K562 (cell line): ENCODE results near the gene MYOZ2. TPM values are rescaled to one million over a fixed set of nuclear protein-coding genes. Genes with fewer than 3 reads are reported as not detected.
A peak's percentile ranks its signal among the peaks of the same experiment; 100 is the strongest.

Experiments
- ATF1 ChIP-seq, 2 experiments: fragments of 450-650 bp in 1 of 2; IDR thresholded peaks; 2 replicates each; pipeline ENCODE4 v1.6.1; 2016; ENCODE audit warnings: missing compliant biosample characterization in 1 of 2, missing genetic modification characterization in 1 of 2
- BHLHE40 ChIP-seq: IDR thresholded peaks from 2 replicates; pipeline ENCODE4 v1.6.1; 2011; ENCODE audit warnings: low read length, improper control_type of control experiment
- CTBP1 ChIP-seq: fragments of 450-650 bp; IDR thresholded peaks from 2 replicates; pipeline ENCODE4 v1.6.1; 2016; ENCODE audit warnings: borderline replicate concordance
- FOXJ3 ChIP-seq: sonication (generic); formaldehyde crosslinking; IDR thresholded peaks from 2 replicates; pipeline ENCODE4 v1.4.0; 2020; ENCODE audit warnings: mild to moderate bottlenecking, missing genetic modification reagents
- FOXP4 ChIP-seq: sonication (generic); formaldehyde crosslinking; IDR thresholded peaks from 2 replicates; pipeline ENCODE4 v1.8.0; 2022; ENCODE audit warnings: mild to moderate bottlenecking, missing genetic modification reagents, borderline replicate concordance
- HDAC6 ChIP-seq: IDR thresholded peaks from 2 replicates; pipeline ENCODE4 v1.6.1; 2012; ENCODE audit warnings: low read depth, mild to moderate bottlenecking, control low read depth, inconsistent platforms, low read length, moderate library complexity
- MCM2 ChIP-seq: fragments of 450-650 bp; IDR thresholded peaks from 2 replicates; pipeline ENCODE4 v1.6.1; 2017; ENCODE audit warnings: low read depth, mild to moderate bottlenecking
- MYC ChIP-seq, 2 experiments: fragments of 250-450 bp in 1 of 2; sonication (Bioruptor Pico) in 1 of 2; IDR thresholded peaks; 2 replicates each; pipeline versions ENCODE4 v1.5.1 to v1.6.1; 2012 to 2021; ENCODE audit warnings: low read depth in 2 of 2, borderline replicate concordance in 1 of 2, improper control_type of control experiment in 1 of 2, low read length in 1 of 2, mild to moderate bottlenecking in 1 of 2, moderate library complexity in 1 of 2
- NFIX ChIP-seq: fragments of 250-450 bp; sonication (Bioruptor Pico); IDR thresholded peaks from 2 replicates; pipeline ENCODE4 v1.4.0; 2020; ENCODE audit warnings: low read depth, mild to moderate bottlenecking, moderate library complexity
- PHF8 ChIP-seq: fragments of 200-600 bp; sonication (generic); IDR thresholded peaks from 2 replicates; pipeline ENCODE4 v1.6.1; 2012; ENCODE audit warnings: mixed run types, mild to moderate bottlenecking, inconsistent platforms, low read length, moderate library complexity, borderline replicate concordance
- U2AF2 ChIP-seq: fragments of 200-400 bp; formaldehyde crosslinking; optimal IDR thresholded peaks from 2 replicates; pipeline ENCODE3; 2017; ENCODE audit warnings: low read depth, mild to moderate bottlenecking, low read length
- ZNF134 ChIP-seq: fragments of 250-450 bp; sonication (Bioruptor Pico); conservative IDR thresholded peaks from 2 replicates; pipeline ENCODE4 v1.4.0; 2020
- ZNF146 ChIP-seq: IDR thresholded peaks from one replicate; pipeline ENCODE4 v1.6.1; 2018; ENCODE audit warnings: missing compliant biosample characterization; ENCODE audit not compliant: unreplicated experiment
- polyA plus RNA-seq, 8 experiments: library from polyadenylated mRNA; depleted of rRNA in 4 of 8; stranded (reverse) in 5 of 8; unstranded in 3 of 8; fragments of >200 nt; fragmentation: Nextera tagmentation in 2 of 8; fragmentation: Illumina TruSeq in 1 of 8; extraction: Ambion mirVana in 2 of 8; extraction: Trizol in 1 of 8; gene quantifications; 2 replicates each; pipeline versions ENCODE4 v1.2.1 to v1.2.3, GENCODE V29; 2011 to 2014; ENCODE audit warnings: inconsistent platforms in 1 of 8, missing spikeins in 1 of 8
- total RNA-seq, 7 experiments: library from RNA; depleted of rRNA in 6 of 7; stranded (reverse); fragments of >200 nt in 6 of 7; fragmentation: Illumina TruSeq in 2 of 7; extraction: Trizol in 2 of 7; gene quantifications; 2 replicates each; pipeline versions ENCODE4 v1.2.1 to v1.2.3, GENCODE V29; 2011 to 2021; ENCODE audit warnings: low replicate concordance in 1 of 7
- TF ChIP-seq, protein P1 (sequence below), 2 experiments: fragments of 450-650 bp; IDR thresholded peaks; 2 replicates each; pipeline ENCODE4 v1.6.1; 2018; ENCODE audit warnings: mild to moderate bottlenecking in 2 of 2, low read depth in 1 of 2; ENCODE audit not compliant: partially characterized antibody in 2 of 2
- TF ChIP-seq, protein P2 (sequence below): sonication (generic); formaldehyde crosslinking; IDR thresholded peaks from 2 replicates; pipeline ENCODE4 v1.8.0; 2023; ENCODE audit warnings: mild to moderate bottlenecking, missing genetic modification reagents
- TF ChIP-seq, protein P3 (sequence below): conservative IDR thresholded peaks from 2 replicates; pipeline ENCODE4 v1.6.1; 2011; ENCODE audit warnings: low read depth, mild to moderate bottlenecking, low read length; ENCODE audit not compliant: control insufficient read depth

MYOZ2 gene
- total and polyA plus RNA-seq, 9 of the 15 experiments (the other 6 are each of a cell fraction or from before 2014, with no cell fraction given): not detected

DNA sequence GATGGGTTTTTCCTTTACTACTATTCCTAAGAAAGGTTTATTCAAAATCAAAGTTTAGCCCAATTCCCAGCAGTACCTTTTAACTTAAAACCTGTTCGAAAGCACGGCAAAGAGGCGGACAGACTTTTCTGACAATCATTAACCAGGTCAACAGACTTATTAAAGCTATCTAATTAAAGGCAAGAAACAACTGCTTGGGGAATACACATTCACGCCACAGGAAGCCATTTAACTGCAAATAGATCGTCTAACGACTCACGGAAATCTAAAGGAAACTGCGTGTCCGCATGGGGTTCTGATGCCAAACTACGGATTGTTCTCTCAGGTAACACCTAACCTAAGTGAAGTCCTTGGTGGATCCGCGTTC is 76.2 kb downstream of the MYOZ2 start (continued):
- TF ChIP-seq, protein P1, sequence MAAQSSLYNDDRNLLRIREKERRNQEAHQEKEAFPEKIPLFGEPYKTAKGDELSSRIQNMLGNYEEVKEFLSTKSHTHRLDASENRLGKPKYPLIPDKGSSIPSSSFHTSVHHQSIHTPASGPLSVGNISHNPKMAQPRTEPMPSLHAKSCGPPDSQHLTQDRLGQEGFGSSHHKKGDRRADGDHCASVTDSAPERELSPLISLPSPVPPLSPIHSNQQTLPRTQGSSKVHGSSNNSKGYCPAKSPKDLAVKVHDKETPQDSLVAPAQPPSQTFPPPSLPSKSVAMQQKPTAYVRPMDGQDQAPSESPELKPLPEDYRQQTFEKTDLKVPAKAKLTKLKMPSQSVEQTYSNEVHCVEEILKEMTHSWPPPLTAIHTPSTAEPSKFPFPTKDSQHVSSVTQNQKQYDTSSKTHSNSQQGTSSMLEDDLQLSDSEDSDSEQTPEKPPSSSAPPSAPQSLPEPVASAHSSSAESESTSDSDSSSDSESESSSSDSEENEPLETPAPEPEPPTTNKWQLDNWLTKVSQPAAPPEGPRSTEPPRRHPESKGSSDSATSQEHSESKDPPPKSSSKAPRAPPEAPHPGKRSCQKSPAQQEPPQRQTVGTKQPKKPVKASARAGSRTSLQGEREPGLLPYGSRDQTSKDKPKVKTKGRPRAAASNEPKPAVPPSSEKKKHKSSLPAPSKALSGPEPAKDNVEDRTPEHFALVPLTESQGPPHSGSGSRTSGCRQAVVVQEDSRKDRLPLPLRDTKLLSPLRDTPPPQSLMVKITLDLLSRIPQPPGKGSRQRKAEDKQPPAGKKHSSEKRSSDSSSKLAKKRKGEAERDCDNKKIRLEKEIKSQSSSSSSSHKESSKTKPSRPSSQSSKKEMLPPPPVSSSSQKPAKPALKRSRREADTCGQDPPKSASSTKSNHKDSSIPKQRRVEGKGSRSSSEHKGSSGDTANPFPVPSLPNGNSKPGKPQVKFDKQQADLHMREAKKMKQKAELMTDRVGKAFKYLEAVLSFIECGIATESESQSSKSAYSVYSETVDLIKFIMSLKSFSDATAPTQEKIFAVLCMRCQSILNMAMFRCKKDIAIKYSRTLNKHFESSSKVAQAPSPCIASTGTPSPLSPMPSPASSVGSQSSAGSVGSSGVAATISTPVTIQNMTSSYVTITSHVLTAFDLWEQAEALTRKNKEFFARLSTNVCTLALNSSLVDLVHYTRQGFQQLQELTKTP (IDR thresholded peaks at IDR 0.05; ENCODE audit: low read depth in 1 of 2, partially characterized antibody in 2 of 2): peak in 1 of 2 experiments; percentile 43
- no peak for TF ChIP-seq NFIX
- no peak for TF ChIP-seq PHF8
- no peak for TF ChIP-seq U2AF2
- no peak for TF ChIP-seq FOXP4 (CRISPR knock-in tag)
- TF ChIP-seq, protein P2, sequence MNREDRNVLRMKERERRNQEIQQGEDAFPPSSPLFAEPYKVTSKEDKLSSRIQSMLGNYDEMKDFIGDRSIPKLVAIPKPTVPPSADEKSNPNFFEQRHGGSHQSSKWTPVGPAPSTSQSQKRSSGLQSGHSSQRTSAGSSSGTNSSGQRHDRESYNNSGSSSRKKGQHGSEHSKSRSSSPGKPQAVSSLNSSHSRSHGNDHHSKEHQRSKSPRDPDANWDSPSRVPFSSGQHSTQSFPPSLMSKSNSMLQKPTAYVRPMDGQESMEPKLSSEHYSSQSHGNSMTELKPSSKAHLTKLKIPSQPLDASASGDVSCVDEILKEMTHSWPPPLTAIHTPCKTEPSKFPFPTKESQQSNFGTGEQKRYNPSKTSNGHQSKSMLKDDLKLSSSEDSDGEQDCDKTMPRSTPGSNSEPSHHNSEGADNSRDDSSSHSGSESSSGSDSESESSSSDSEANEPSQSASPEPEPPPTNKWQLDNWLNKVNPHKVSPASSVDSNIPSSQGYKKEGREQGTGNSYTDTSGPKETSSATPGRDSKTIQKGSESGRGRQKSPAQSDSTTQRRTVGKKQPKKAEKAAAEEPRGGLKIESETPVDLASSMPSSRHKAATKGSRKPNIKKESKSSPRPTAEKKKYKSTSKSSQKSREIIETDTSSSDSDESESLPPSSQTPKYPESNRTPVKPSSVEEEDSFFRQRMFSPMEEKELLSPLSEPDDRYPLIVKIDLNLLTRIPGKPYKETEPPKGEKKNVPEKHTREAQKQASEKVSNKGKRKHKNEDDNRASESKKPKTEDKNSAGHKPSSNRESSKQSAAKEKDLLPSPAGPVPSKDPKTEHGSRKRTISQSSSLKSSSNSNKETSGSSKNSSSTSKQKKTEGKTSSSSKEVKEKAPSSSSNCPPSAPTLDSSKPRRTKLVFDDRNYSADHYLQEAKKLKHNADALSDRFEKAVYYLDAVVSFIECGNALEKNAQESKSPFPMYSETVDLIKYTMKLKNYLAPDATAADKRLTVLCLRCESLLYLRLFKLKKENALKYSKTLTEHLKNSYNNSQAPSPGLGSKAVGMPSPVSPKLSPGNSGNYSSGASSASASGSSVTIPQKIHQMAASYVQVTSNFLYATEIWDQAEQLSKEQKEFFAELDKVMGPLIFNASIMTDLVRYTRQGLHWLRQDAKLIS (CRISPR knock-in tag): no peak
- TF ChIP-seq, protein P3, sequence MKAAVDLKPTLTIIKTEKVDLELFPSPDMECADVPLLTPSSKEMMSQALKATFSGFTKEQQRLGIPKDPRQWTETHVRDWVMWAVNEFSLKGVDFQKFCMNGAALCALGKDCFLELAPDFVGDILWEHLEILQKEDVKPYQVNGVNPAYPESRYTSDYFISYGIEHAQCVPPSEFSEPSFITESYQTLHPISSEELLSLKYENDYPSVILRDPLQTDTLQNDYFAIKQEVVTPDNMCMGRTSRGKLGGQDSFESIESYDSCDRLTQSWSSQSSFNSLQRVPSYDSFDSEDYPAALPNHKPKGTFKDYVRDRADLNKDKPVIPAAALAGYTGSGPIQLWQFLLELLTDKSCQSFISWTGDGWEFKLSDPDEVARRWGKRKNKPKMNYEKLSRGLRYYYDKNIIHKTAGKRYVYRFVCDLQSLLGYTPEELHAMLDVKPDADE: no peak
- no peak for TF ChIP-seq MCM2
- no peak for TF ChIP-seq MYC (IDR thresholded peaks at IDR 0.05; ENCODE audit: low read depth, low read length)
- TF ChIP-seq MYC (CRISPR knock-in tag; IDR thresholded peaks at IDR 0.05; ENCODE audit: borderline replicate concordance, low read depth): 0 out of 2 replicates have a peak, but pooled peaks have one; percentile 29
- no peak for TF ChIP-seq HDAC6
- no peak for TF ChIP-seq FOXJ3 (CRISPR knock-in tag)
- TF ChIP-seq ZNF134 (CRISPR knock-in tag): 0 out of 2 replicates have a peak, but pooled peaks have one; percentile 16
- no peak for TF ChIP-seq ATF1 (CRISPR knock-in tag; IDR thresholded peaks at IDR 0.05)
- no peak for TF ChIP-seq ATF1 (tag; IDR thresholded peaks at IDR 0.05)
- no peak for TF ChIP-seq CTBP1
- no peak for TF ChIP-seq ZNF146 (CRISPR knock-in tag)
- no peak for TF ChIP-seq BHLHE40
